ENCODE data around the gene DAPP1. TPM values are rescaled to one million over a fixed set of nuclear protein-coding genes. Genes with fewer than 3 reads are reported as not detected.

The DAPP1 gene
- total and polyA plus RNA-seq, 2 of the 4 experiments (the other 2 are of a cell fraction): not detected

- ChIA-PET POLR2A (ENCODE audit: unreplicated experiment) (no interaction called here), CTCF (no interaction called here)
- Histone ChIP-seq H3K14ac (replicated peaks; ENCODE audit: low read depth, low read length) (no peak overlapping the region), H3K79me1 (ENCODE audit: low read depth in 1 of 2, low read length in 2 of 2) (peaks cover 4 to 36% of the 10 kb centered on the region in 2 experiments), H2AK5ac (ENCODE audit: low read depth, low read length) (no peak overlapping the region), H4K8ac (ENCODE audit: low read depth in 2 of 2, low read length in 2 of 2) (no peak overlapping the region), H2BK120ac (ENCODE audit: low read depth, low read length) (no peak overlapping the region), H2AFZ (replicated peaks; ENCODE audit: low read length, poor library complexity) (no peak overlapping the region), H2BK20ac (ENCODE audit: low read depth, low read length) (no peak overlapping the region), H3K27ac (ENCODE audit: insufficient read depth, low read length) (no peak overlapping the region), H4K91ac (ENCODE audit: insufficient read depth, low read depth, low read length) (no peak overlapping the region), H2BK15ac (ENCODE audit: low read depth, low read length) (no peak overlapping the region), H4K20me1 (ENCODE audit: insufficient read depth, low read length) (peaks cover 4% of the 10 kb centered on the region; the same call in 1 of the 2 replicates), H3K9ac (ENCODE audit: low read depth, low read length) (no peak overlapping the region), H3K36me3 (ENCODE audit: control insufficient read depth, insufficient read depth, low read length) (no peaks in the 10 kb centered on the region; the same call in 1 of the 2 replicates), H3K23ac (ENCODE audit: low read depth, low read length) (no peak overlapping the region), H3K27me3 (ENCODE audit: control insufficient read depth, insufficient read depth, low read length) (no peaks in the 10 kb centered on the region), H3K4me1 (ENCODE audit: control insufficient read depth, insufficient read depth, low read length) (peaks cover 4% of the 10 kb centered on the region), H3K56ac (ENCODE audit: extremely low read depth, insufficient read depth, low read length) (no peak overlapping the region), H4K5ac (ENCODE audit: low read depth, low read length) (no peak overlapping the region), H3K18ac (ENCODE audit: low read depth, low read length) (no peak overlapping the region), H3K9me3 (ENCODE audit: control insufficient read depth, insufficient read depth, low read length) (no peaks in the 10 kb centered on the region), H2AK9ac (replicated peaks; ENCODE audit: low read depth, low read length, poor library complexity) (no peak overlapping the region), H3K4ac (ENCODE audit: low read depth, low read length) (no peak overlapping the region), H2BK5ac (ENCODE audit: low read depth, low read length, poor library complexity, severe bottlenecking) (no peak overlapping the region), H3K4me2 (ENCODE audit: low read depth, low read length) (no peak overlapping the region), H3K4me3 (ENCODE audit: insufficient read depth, low read depth, low read length) (no peak overlapping the region), H3K9me1 (ENCODE audit: insufficient read depth, low read length) (no peaks in the 10 kb centered on the region)
- TF ChIP-seq NFE2L2 (IDR thresholded peaks at IDR 0.05; ENCODE audit: low read depth, low read length): no peak
- TF ChIP-seq FOS (IDR thresholded peaks at IDR 0.05; ENCODE audit: low read depth, low read length): no peak
- TF ChIP-seq BHLHE40 (IDR thresholded peaks at IDR 0.05; ENCODE audit: low read depth, low read length): no peak
- TF ChIP-seq RCOR1 (IDR thresholded peaks at IDR 0.05; ENCODE audit: insufficient replicate concordance, low read length): no peak
- no peak for TF ChIP-seq CHD1 (IDR thresholded peaks at IDR 0.05; ENCODE audit: low read depth, low read length)
- TF ChIP-seq CEBPB (IDR thresholded peaks at IDR 0.05; ENCODE audit: low read depth, low read length): no peak
- TF ChIP-seq RAD21 (IDR thresholded peaks at IDR 0.05; ENCODE audit: low read length): no peak
- TF ChIP-seq MAZ (IDR thresholded peaks at IDR 0.05; ENCODE audit: borderline replicate concordance, low read depth, low read length): no peak
- no peak for DNase-seq
- intact Hi-C loops (cut with micrococcal nuclease): loop anchor here (5.0 kb wide), 1 partner anchor 169 kb away; no protein-coding TSS in a partner anchor
- no CpG with 5 or more reads among the region's 2 CpGs for WGBS, 2 experiments (ENCODE audit: extremely low coverage in 2 of 2, insufficient read length in 1 of 2)
- ATAC-seq (ENCODE audit: low read depth): no peak
- in situ Hi-C loops (cut with MboI; ENCODE audit: low sequenced_read_pairs): no loop called here
- dilution Hi-C loops (cut with HindIII; ENCODE audit: low sequenced_read_pairs, unreplicated experiment): no loop called here
- BruUV-seq (replicated peaks): no TSS peak
Measured at GRCh38 chr4:99891351-99891750, 74.7 kb downstream of the DAPP1 start.
